NT2/D1 (cell line): Measurements from ENCODE around the gene DHRS12.

Experiments
- SUZ12 ChIP-seq: IDR thresholded peaks from 2 replicates; pipeline ENCODE4 v1.6.1; 2011; ENCODE audit not compliant: insufficient read length, insufficient read depth; ENCODE audit errors: extremely low read depth
- YY1 ChIP-seq: IDR thresholded peaks from 2 replicates; pipeline ENCODE4 v1.6.1; 2011; ENCODE audit not compliant: insufficient read length, insufficient read depth
- ZNF274 ChIP-seq: IDR thresholded peaks from 2 replicates; pipeline ENCODE4 v1.6.1; 2011; ENCODE audit warnings: mild to moderate bottlenecking, low read depth, low read length

- TF ChIP-seq YY1 (no peak), ZNF274 (no peak), SUZ12 (no peak)
Observed at GRCh38 chr13:51740698-51741097, 63.3 kb downstream of the DHRS12 start.
